ENCODE results near the gene LRRC73. TPM values are rescaled to one million over a fixed set of nuclear protein-coding genes. Genes with fewer than 3 reads are reported as not detected.

Gene LRRC73
- total RNA-seq, 1 experiment from 2014 or later, result 0.37 TPM

- peaks cover 85% of the 10 kb centered on the region for H3K36me3 Mint-ChIP-seq (ENCODE audit: insufficient read depth, unreplicated experiment)
- H3K9me3 Mint-ChIP-seq (ENCODE audit: unreplicated experiment), result no peaks in the 10 kb centered on the region
- ChIA-PET CTCF (interaction anchor here (0.9 kb wide), 1 partner anchor 25 kb away, joined by 3 read pairs; no protein-coding TSS in a partner anchor), POLR2A (interaction anchor here (0.8 to 1.3 kb wide), 3 partner anchors 8 to 12 kb away, joined by 3 to 4 read pairs (median 3); no protein-coding TSS in a partner anchor)
- no peaks in the 10 kb centered on the region for H3K27me3 Mint-ChIP-seq (ENCODE audit: insufficient read depth, unreplicated experiment)
- no peak for TF ChIP-seq CTCF (IDR thresholded peaks at IDR 0.05; ENCODE audit: unreplicated experiment)
- H3K4me1 Mint-ChIP-seq (ENCODE audit: insufficient read depth, unreplicated experiment), result no peaks in the 10 kb centered on the region
- BruUV-seq (replicated peaks), result no TSS peak
- H3K27ac Mint-ChIP-seq (ENCODE audit: low read depth, unreplicated experiment), result no peak overlapping the region
- no peak overlapping the region for H3K4me3 Mint-ChIP-seq (ENCODE audit: unreplicated experiment)
- DNase-seq (ENCODE audit: unreplicated experiment), result no peak
- intact Hi-C loops (cut with micrococcal nuclease), result no loop called here
These were observed 22.1 kb upstream of the LRRC73 start for GRCh38 chr6:43532201-43532600.

GRCh38 chr6:43524483-43524961 is 14.4 kb upstream of the LRRC73 start:
- peak overlapping the region; percentile 61 for H3K27ac Mint-ChIP-seq (ENCODE audit: low read depth, unreplicated experiment)
- POLR2A ChIA-PET, result interaction anchor here (0.6 to 1.9 kb wide), 2 partner anchors 9 to 494 kb away, joined by 4 to 5 read pairs; no protein-coding TSS in a partner anchor
- no peaks in the 10 kb centered on the region for H3K27me3 Mint-ChIP-seq (ENCODE audit: insufficient read depth, unreplicated experiment)
- H3K4me3 Mint-ChIP-seq (ENCODE audit: unreplicated experiment), result no peak overlapping the region
- peaks cover 5% of the 10 kb centered on the region for H3K4me1 Mint-ChIP-seq (ENCODE audit: insufficient read depth, unreplicated experiment)
- DNase-seq (ENCODE audit: unreplicated experiment), result no peak
- CTCF ChIA-PET, result interaction anchor here (0.8 kb wide), 1 partner anchor 18 kb away, joined by 5 read pairs; no protein-coding TSS in a partner anchor
- intact Hi-C loops (cut with micrococcal nuclease), result no loop called here
- H3K9me3 Mint-ChIP-seq (ENCODE audit: unreplicated experiment), result no peaks in the 10 kb centered on the region
- TF ChIP-seq CTCF (IDR thresholded peaks at IDR 0.05; ENCODE audit: unreplicated experiment), result no peak
- H3K36me3 Mint-ChIP-seq (ENCODE audit: insufficient read depth, unreplicated experiment), result peaks cover 10% of the 10 kb centered on the region
- no TSS peak for BruUV-seq (replicated peaks)

GRCh38 chr6:43523284-43523683 is 13.1 kb upstream of the LRRC73 start:
- Mint-ChIP-seq H3K27me3 (ENCODE audit: insufficient read depth, unreplicated experiment) (no peaks in the 10 kb centered on the region), H3K4me1 (ENCODE audit: insufficient read depth, unreplicated experiment) (peaks cover 5% of the 10 kb centered on the region), H3K27ac (ENCODE audit: low read depth, unreplicated experiment) (no peak overlapping the region), H3K4me3 (ENCODE audit: unreplicated experiment) (no peak overlapping the region), H3K9me3 (ENCODE audit: unreplicated experiment) (no peaks in the 10 kb centered on the region), H3K36me3 (ENCODE audit: insufficient read depth, unreplicated experiment) (no peaks in the 10 kb centered on the region)
- TF ChIP-seq CTCF (IDR thresholded peaks at IDR 0.05; ENCODE audit: unreplicated experiment), result no peak
- ChIA-PET CTCF (no interaction called here), POLR2A (no interaction called here)
- BruUV-seq (replicated peaks), result no TSS peak
- intact Hi-C loops (cut with micrococcal nuclease), result no loop called here
- DNase-seq (ENCODE audit: unreplicated experiment), result no peak

GRCh38 chr6:43522547-43523261 is 12.6 kb upstream of the LRRC73 start:
- CTCF ChIA-PET, result no interaction called here
- Mint-ChIP-seq H3K9me3 (ENCODE audit: unreplicated experiment) (no peaks in the 10 kb centered on the region), H3K27ac (ENCODE audit: low read depth, unreplicated experiment) (no peak overlapping the region), H3K4me1 (ENCODE audit: insufficient read depth, unreplicated experiment) (peaks cover 5% of the 10 kb centered on the region), H3K4me3 (ENCODE audit: unreplicated experiment) (no peak overlapping the region), H3K36me3 (ENCODE audit: insufficient read depth, unreplicated experiment) (no peaks in the 10 kb centered on the region), H3K27me3 (ENCODE audit: insufficient read depth, unreplicated experiment) (no peaks in the 10 kb centered on the region)
- no peak for TF ChIP-seq CTCF (IDR thresholded peaks at IDR 0.05; ENCODE audit: unreplicated experiment)
- no peak for DNase-seq (ENCODE audit: unreplicated experiment)
- intact Hi-C loops (cut with micrococcal nuclease), result no loop called here
- POLR2A ChIA-PET, result interaction anchor here (0.7 to 1.6 kb wide), 2 partner anchors 12 to 95 kb away, joined by 3 read pairs; partner anchors contain the start of genes ABCC10 and LRRC73
- TSS peak; percentile 25 for BruUV-seq (replicated peaks)

Measured in MCF 10A (cell line).